GM21360 (cell line): Measurements from ENCODE around the gene ARHGAP25.

Source experiments
- ATAC-seq: cut with Tn5 transposase; IDR thresholded peaks from one replicate; pipeline ENCODE4 v1.9.1; 2021; ENCODE audit warnings: mild to moderate bottlenecking, moderate library complexity; ENCODE audit not compliant: unreplicated experiment

ARHGAP25 gene

GRCh38 chr2:68717305-68717661 lies 17.3 kb upstream of the ARHGAP25 start:
- ATAC-seq, result no peak

DNA sequence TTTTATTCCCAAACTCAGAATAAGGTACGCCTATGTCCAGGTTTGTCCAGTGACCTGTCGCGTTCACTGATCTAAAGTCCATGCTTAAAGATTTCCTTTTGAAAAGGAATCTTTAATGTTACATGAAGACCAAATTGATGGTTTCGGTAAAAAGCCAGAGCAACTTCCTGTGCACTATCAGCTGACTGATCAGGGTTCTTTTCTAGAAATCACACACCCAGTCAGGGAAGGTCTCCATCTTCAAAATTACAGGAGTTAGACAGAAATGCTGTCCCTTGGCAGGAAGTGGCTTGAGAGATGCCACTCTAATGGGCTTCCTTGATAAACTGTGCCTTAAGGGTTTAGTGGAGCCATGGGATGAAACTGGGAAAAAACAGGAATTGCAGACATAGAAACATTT lies 14.7 kb upstream of the ARHGAP25 start:
- no peak for ATAC-seq

DNA sequence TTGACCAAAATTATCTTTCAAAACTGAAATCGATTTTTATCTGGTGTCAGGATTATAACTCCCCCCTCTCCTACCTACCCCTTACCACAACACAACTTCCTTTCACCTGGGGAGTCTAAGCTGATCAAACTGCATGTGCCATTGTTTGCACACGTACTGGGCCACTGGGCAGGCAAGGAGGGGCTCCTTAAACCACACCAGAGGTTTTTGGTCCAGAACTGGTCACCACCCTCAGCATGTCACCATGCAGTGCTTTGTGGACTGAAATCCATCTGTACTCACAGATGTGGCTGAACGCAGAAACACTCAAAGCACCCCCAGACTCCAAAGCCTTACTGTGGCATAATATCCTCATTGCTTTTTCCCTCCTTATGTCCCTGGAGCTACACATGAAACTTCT lies 13.9 kb upstream of the ARHGAP25 start:
- ATAC-seq, result no peak

- ATAC-seq, result peak; percentile 53
These were observed 13.0 kb upstream of the ARHGAP25 start for GRCh38 chr2:68721482-68722101.

DNA sequence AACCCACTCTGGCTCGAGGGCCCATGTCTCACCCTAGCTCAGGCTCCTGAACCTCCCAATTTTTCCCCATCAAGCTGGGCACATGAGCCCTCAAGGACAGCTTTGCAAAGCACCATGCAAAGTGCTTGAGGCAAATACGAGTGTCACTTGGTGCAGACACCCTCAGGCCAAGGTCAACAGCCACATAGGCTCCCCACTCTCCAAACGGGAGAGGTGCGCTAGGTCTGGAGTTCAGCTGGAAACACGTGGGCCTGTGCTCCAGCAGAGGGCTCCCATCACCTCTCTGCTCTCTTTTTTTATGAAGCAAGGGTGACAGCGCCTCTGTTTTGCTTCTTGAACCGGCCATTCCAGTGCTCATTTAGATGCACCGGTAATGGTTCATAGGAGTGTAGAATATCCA lies 11.9 kb upstream of the ARHGAP25 start:
- ATAC-seq, result no peak

GRCh38 chr2:68723181-68723580 lies 11.4 kb upstream of the ARHGAP25 start:
- ATAC-seq, result no peak

DNA sequence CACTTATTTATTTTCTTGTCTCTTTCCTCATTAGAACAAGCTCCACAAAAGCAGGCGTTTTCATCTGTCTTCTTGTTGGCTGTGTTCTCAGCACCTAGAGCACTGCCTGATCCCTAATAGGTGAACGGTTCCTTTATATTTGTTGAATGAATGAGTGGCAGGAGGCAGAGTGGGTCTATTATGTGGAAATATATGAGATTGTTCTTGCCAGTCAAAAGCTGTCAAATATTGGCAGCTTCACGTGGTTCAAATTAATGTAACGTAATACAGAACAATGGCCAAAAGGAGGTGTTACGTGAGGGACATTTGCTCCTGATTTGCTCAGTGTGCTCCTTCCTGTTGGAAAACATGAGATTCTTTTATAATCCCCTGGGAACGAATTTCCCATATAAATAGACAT lies 8.5 kb upstream of the ARHGAP25 start:
- no peak for ATAC-seq

GRCh38 chr2:68726608-68727367 lies 7.8 kb upstream of the ARHGAP25 start:
- peak; percentile 94 for ATAC-seq

GRCh38 chr2:68727683-68728375 lies 6.8 kb upstream of the ARHGAP25 start:
- no peak for ATAC-seq

GRCh38 chr2:68730828-68731227 lies 3.8 kb upstream of the ARHGAP25 start:
- no peak for ATAC-seq

DNA sequence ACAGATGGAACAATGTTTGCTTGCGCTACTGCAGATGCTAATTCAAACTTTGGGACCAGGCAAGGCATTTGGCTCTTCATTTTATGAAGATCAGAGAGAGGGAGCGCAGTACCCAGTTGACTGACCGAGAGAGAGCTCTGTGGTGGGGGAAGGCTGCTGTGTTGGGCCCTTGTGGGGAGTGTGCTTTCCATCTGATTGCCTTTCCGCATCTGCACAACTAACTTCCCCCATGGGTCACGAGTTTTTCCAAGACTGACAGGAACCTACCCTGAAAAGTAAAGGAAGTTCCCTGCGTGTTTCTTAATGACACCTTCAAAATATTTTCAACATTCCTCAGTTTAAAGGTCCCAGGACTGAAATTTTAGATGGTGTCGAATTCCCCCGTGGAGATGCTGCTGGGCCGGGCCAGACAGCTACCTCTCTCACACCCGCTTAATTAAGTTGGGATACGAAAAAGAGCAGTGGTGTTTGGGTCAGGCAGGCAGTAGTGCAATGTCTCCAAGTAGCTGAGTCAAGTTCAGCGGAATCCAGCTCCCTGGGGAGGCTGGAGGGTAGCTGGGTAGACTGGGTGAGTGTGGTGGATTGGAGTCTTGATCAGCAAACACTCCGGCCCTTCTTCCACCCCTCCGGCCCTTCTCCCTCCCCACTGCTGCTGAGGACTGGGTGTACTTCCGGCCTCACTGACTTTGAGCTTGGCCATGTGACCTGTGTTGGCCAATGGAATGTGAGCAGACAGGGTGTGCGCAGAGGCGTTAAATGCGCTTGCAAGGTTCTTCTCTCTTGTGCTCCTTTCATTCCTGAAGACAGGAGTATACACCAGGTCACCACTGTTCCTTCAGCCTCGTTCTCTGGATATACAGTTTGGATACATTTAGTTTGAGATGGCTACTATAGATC lies 2.3 kb upstream of the ARHGAP25 start:
- no peak for ATAC-seq

DNA sequence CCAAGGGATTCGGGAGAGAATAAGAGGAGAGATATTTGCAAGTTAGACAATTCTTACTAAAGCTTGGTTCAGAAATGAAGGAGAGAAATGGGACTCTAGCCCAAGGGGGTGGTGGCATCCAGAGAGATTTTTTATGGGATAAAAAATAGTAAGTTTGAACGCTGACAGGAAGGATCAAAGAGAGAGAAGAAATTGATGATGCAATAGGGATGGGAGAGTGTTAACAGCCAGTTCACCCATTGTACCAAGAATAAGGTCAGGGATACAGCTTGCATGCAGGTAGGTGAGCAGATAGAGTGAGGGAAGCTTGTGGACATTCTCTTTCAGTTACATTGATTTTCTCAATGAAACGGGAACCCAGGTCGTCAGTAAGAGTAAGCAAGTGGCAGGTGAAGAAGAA lies 1.2 kb upstream of the ARHGAP25 start:
- ATAC-seq, result no peak

- no peak for ATAC-seq
These were observed 435 bp upstream of the ARHGAP25 start for GRCh38 chr2:68734176-68734575.

GRCh38 chr2:68736086-68736485 lies 1.5 kb downstream of the ARHGAP25 start:
- no peak for ATAC-seq

GRCh38 chr2:68737711-68738110 lies 3.1 kb downstream of the ARHGAP25 start:
- ATAC-seq, result peak; percentile 41

GRCh38 chr2:68738906-68739594 lies 4.4 kb downstream of the ARHGAP25 start:
- ATAC-seq, result no peak

DNA sequence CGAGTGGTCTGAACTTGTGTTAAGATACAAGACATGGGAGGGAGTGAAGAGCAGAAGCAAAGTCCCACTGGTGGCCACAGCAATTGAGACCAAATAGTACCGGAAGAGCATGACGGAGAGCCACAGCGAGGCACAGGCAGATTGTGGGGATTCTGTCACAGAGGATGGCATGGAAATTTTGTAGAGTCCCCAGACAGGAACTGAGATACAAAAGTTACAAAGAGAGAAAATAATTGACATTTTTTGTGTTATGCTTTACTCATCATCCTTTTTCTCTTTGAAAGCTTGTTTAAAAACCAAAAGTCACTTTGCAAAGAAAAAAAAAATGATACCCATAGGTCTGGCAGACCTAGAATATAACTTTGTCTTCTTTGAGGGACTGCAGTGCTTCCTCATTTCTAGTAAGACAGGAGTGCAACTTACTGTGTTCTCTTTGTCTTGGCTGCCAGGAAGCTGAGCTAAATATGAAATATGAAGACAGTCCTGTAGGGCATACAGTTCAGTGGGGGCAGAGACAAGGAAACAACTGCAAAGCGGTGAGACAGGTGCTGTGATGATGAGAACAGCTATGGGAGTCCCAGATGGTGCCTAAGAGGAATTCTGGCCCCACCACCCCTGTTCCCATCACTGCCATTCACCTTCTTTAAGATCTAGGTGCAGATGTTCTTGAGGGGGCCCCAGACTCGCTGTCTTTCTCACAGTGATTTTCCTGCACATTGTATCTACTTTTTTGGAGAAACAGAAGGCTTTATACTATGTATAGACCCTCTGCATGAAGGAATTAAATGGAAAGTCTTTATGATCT lies 5.2 kb downstream of the ARHGAP25 start:
- ATAC-seq, result no peak

GRCh38 chr2:68740400-68740914 lies 5.8 kb downstream of the ARHGAP25 start:
- ATAC-seq, result no peak

GRCh38 chr2:68741238-68741637 lies 6.6 kb downstream of the ARHGAP25 start:
- no peak for ATAC-seq
